HepG2 (cell line): ENCODE measurements around the gene MCOLN1. TPM values are rescaled to one million over a fixed set of nuclear protein-coding genes. Genes with fewer than 3 reads are reported as not detected.

Experiments
- AGO2 ChIP-seq: fragments of 200-400 bp; formaldehyde crosslinking; optimal IDR thresholded peaks from 2 replicates; pipeline ENCODE3; 2017; ENCODE audit warnings: mild to moderate bottlenecking, low read depth, low read length, moderate library complexity
- ATF4 ChIP-seq, 2 experiments: fragments of 450-650 bp in 1 of 2; sonication (generic) in 1 of 2; formaldehyde crosslinking; IDR thresholded peaks; 2 replicates each; pipeline versions ENCODE4 v1.5.0 to v1.8.0; 2020 to 2022; ENCODE audit warnings: mild to moderate bottlenecking in 1 of 2, missing genetic modification reagents in 1 of 2
- ELF4 ChIP-seq: sonication (generic); formaldehyde crosslinking; IDR thresholded peaks from 2 replicates; pipeline ENCODE4 v1.5.0; 2020; ENCODE audit warnings: missing genetic modification reagents, mild to moderate bottlenecking, moderate library complexity, borderline replicate concordance
- GABPA ChIP-seq, 2 experiments: IDR thresholded peaks; 2 replicates each; pipeline ENCODE4 v1.6.1; 2011 to 2016; ENCODE audit warnings: low read depth in 2 of 2, low read length in 1 of 2, missing biosample characterization in 1 of 2, missing genetic modification characterization in 1 of 2
- JDP2 ChIP-seq: sonication (generic); formaldehyde crosslinking; IDR thresholded peaks from 2 replicates; pipeline ENCODE4 v1.8.1; 2022; ENCODE audit warnings: missing genetic modification reagents, borderline replicate concordance
- MTA3 ChIP-seq: sonication (generic); formaldehyde crosslinking; IDR thresholded peaks from 2 replicates; pipeline ENCODE4 v1.4.0; 2020; ENCODE audit warnings: missing genetic modification reagents
- MYC ChIP-seq: sonication (generic); formaldehyde crosslinking; IDR thresholded peaks from 2 replicates; pipeline ENCODE4 v1.9.0; 2021; ENCODE audit warnings: missing genetic modification reagents, borderline replicate concordance
- MYNN ChIP-seq: sonication (generic); formaldehyde crosslinking; IDR thresholded peaks from 2 replicates; pipeline ENCODE4 v1.4.0; 2020; ENCODE audit warnings: mild to moderate bottlenecking, low read depth, missing genetic modification reagents
- PLSCR1 ChIP-seq: sonication (generic); formaldehyde crosslinking; IDR thresholded peaks from 2 replicates; pipeline ENCODE4 v1.5.0; 2020; ENCODE audit warnings: missing genetic modification reagents, mild to moderate bottlenecking, borderline replicate concordance
- PREB ChIP-seq: sonication (generic); formaldehyde crosslinking; IDR thresholded peaks from 2 replicates; pipeline ENCODE4 v1.4.0; 2020; ENCODE audit warnings: missing genetic modification reagents
- TBP ChIP-seq: sonication (generic); formaldehyde crosslinking; IDR thresholded peaks from 2 replicates; pipeline ENCODE4 v1.5.0; 2020; ENCODE audit warnings: missing genetic modification reagents
- XBP1 ChIP-seq: sonication (generic); formaldehyde crosslinking; IDR thresholded peaks from 2 replicates; pipeline ENCODE4 v1.5.0; 2020; ENCODE audit warnings: missing genetic modification reagents
- ZBTB42 ChIP-seq: sonication (generic); formaldehyde crosslinking; IDR thresholded peaks from 2 replicates; pipeline ENCODE4 v1.5.0; 2020; ENCODE audit warnings: mild to moderate bottlenecking, missing genetic modification reagents
- ZC3H4 ChIP-seq: sonication (generic); formaldehyde crosslinking; IDR thresholded peaks from 2 replicates; pipeline ENCODE4 v1.4.0; 2020; ENCODE audit warnings: missing genetic modification reagents, borderline replicate concordance
- ZNF280D ChIP-seq: sonication (generic); formaldehyde crosslinking; IDR thresholded peaks from 2 replicates; pipeline ENCODE4 v1.5.1; 2020; ENCODE audit warnings: mild to moderate bottlenecking, missing genetic modification reagents
- ZNF3 ChIP-seq: IDR thresholded peaks from 2 replicates; pipeline ENCODE4 v1.7.0; 2017; ENCODE audit warnings: inconsistent platforms
- ZNF512B ChIP-seq: sonication (generic); formaldehyde crosslinking; IDR thresholded peaks from 2 replicates; pipeline ENCODE4 v1.5.1; 2020; ENCODE audit warnings: missing genetic modification reagents, mild to moderate bottlenecking, borderline replicate concordance
- ZNF709 ChIP-seq: sonication (generic); formaldehyde crosslinking; IDR thresholded peaks from 2 replicates; pipeline ENCODE4 v1.5.0; 2020; ENCODE audit warnings: mild to moderate bottlenecking, missing genetic modification reagents
- ZNF720 ChIP-seq: sonication (generic); formaldehyde crosslinking; IDR thresholded peaks from 2 replicates; pipeline ENCODE4 v1.4.0; 2020; ENCODE audit warnings: missing genetic modification reagents
- ZSCAN9 ChIP-seq: IDR thresholded peaks from 2 replicates; pipeline ENCODE4 v1.6.1; 2016; ENCODE audit warnings: borderline replicate concordance
- polyA plus RNA-seq, 8 experiments: library from polyadenylated mRNA; depleted of rRNA in 3 of 8; stranded (reverse) in 7 of 8; unstranded in 1 of 8; fragments of >200 nt; fragmentation: Illumina TruSeq in 4 of 8; extraction: Trizol in 4 of 8; gene quantifications; 2 replicates each; pipeline versions ENCODE4 v1.2.1 to v1.2.3, GENCODE V29; 2011 to 2016; ENCODE audit warnings: low read depth in 4 of 8, missing spikeins in 1 of 8, mixed read lengths in 1 of 8; ENCODE audit not compliant: insufficient read depth in 1 of 8
- total RNA-seq, 5 experiments: library from RNA; depleted of rRNA; stranded (reverse); fragments of >200 nt; fragmentation: Illumina TruSeq; extraction: Trizol; gene quantifications; 2 replicates each; pipeline ENCODE4 v1.2.3, GENCODE V29; 2016; ENCODE audit warnings: low read depth in 1 of 5

MCOLN1 gene
- total and polyA plus RNA-seq, 2 of the 13 experiments (the other 11 are each of a cell fraction or from before 2014, with no cell fraction given): 3.4 to 15.7 TPM

- TF ChIP-seq ZNF512B (no peak), ZC3H4 (no peak), MTA3 (CRISPR knock-in tag) (no peak), MYC (CRISPR knock-in tag) (peak; percentile 56), ZBTB42 (CRISPR knock-in tag) (no peak), ZNF280D (no peak), ELF4 (CRISPR knock-in tag) (no peak), ZNF720 (no peak), JDP2 (no peak), GABPA (IDR thresholded peaks at IDR 0.05; ENCODE audit: low read depth, low read length) (0 out of 2 replicates have a peak, but pooled peaks have one; percentile 25), GABPA (CRISPR knock-in tag; IDR thresholded peaks at IDR 0.05; ENCODE audit: low read depth) (no peak), ZNF709 (CRISPR knock-in tag) (peak; percentile 45; the same call in 1 of the 2 replicates), PREB (CRISPR knock-in tag) (no peak), MYNN (CRISPR knock-in tag) (no peak), XBP1 (no peak), ATF4 (CRISPR knock-in tag; IDR thresholded peaks at IDR 0.05) (no peak), PLSCR1 (CRISPR knock-in tag) (no peak), ZSCAN9 (CRISPR knock-in tag) (no peak), AGO2 (no peak), TBP (CRISPR knock-in tag) (no peak), ZNF3 (CRISPR knock-in tag) (no peak)
These were observed 6.7 kb upstream of the MCOLN1 start, which contains the start of gene ZNF358 (continued) for GRCh38 chr19:7515645-7516151.
